VCaP (cell line): ENCODE measurements around the gene PAQR6.

Experiments used
- H3K27ac ChIP-seq: fragments of 450-650 bp; 2 replicates; pipeline ENCODE4 v1.5.1; 2017
- CTCF ChIP-seq: fragments of 450-650 bp; conservative IDR thresholded peaks from 2 replicates; pipeline ENCODE4 v1.5.1; 2017; ENCODE audit warnings: mild to moderate bottlenecking, moderate library complexity

Gene PAQR6

GRCh38 chr1:156242738-156243137 lies 5.1 kb downstream of the PAQR6 start:
- no peak for TF ChIP-seq CTCF

GRCh38 chr1:156241926-156242325 lies 5.9 kb downstream of the PAQR6 start, which contains the start of gene BGLAP:
Gene BGLAP (plus strand): TSS chr1:156242184. CDS start chr1:156242232, 48 bp downstream.
- TF ChIP-seq CTCF, result no peak
- no peak within 1 kb of the TSS for H3K27ac ChIP-seq

More at GRCh38 chr1:156242738-156243137, 5.1 kb downstream of the PAQR6 start:
- H3K27ac ChIP-seq, result no peak overlapping the region

- TF ChIP-seq CTCF, result no peak
- no peak overlapping the region for H3K27ac ChIP-seq
Observed at GRCh38 chr1:156241311-156241811, 6.5 kb downstream of the PAQR6 start.

GRCh38 chr1:156238248-156238647 lies 9.6 kb downstream of the PAQR6 start:
- H3K27ac ChIP-seq, result no peak overlapping the region
- TF ChIP-seq CTCF, result no peak

- H3K27ac ChIP-seq, result no peak overlapping the region
- no peak for TF ChIP-seq CTCF
Observed at GRCh38 chr1:156236164-156236563, 11.7 kb downstream of the PAQR6 start.

GRCh38 chr1:156233426-156234127 lies 14.3 kb downstream of the PAQR6 start:
- TF ChIP-seq CTCF, result no peak
- no peak overlapping the region for H3K27ac ChIP-seq

- no peak for TF ChIP-seq CTCF
- H3K27ac ChIP-seq, result no peak overlapping the region
Observed at GRCh38 chr1:156232201-156232894, 15.5 kb downstream of the PAQR6 start.
